DMS53 treated with DMSO at 0.1 percent for 48 hours (cell line): ENCODE results near the gene NOL8.

ENCODE experiments used
- DNase-seq: peaks from one replicate; lab custom pipeline; 2025; ENCODE audit not compliant: unreplicated experiment; lab: John Stamatoyannopoulos, UW

Gene NOL8

DNA sequence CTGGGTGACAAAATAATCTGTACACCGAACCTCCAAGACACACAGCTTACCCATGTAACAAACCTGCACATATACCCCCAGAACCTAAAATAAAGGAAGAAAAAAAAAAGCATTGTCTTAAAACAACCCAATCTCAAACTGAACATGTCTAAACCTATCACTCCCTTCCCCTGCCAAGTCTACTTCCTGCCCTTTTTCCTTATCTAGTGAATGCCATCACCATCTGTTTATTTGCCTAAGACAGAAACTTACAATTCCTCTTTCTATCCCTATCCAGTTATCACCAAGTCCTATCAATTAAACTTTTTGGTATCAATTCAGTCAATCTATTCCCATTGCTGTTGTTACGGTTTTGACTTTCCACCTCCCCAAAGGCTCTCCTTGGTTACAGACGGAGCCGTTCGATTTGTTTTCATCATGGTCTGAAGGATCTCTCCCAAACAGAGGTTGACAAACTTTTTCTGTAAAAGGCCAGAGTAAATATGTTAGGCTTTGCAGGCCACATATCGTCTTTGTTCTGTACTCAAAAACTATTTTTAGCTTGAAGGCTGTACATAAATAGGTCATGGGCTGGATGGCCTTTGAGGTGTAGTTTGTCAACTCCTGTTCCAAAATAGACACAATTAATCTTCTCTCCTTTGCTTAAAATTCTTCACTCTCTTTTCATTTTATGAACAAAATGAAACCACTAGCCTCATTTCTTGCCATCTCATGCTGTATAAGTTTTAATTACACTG, 12.1 kb downstream of the NOL8 start:
- DNase-seq: no peak

DNA sequence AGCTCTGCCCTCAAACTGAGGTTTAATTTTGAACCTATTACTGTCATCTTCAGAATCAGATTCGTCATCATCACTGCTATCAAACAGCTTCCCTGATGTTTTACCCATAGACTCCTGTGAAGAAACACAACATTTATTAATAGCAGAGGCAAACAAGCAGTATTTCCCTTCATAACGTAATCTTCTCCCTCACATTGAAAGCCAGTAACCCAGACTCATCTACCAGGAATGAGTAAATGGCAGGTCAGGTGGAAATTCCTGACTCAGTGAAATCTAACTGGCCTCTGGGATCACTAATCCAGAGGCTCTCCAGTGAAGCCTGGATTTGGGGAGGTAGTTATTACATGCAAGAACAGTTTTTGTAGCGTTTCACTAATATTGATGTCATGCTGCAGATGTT, 14.6 kb downstream of the NOL8 start:
- no peak for DNase-seq

DNA sequence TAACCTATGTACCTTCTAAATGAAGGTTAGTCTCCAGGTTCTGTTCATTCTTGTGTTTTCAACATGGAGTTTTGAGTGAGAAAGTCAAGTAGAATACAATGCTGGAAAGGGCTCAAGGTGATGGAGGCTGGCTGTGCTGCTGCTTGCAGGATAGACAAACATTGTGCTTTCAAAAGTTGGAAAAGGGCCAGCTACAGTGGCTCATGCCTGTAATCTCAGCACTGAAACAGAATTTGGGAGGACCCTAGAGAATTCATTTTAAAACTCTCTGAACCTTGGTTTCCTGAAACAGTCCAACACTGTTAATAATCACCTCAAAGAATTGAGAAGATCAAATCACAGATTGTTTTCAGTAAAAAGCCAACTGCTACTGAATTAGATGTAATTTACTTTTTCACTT, 16.3 kb downstream of the NOL8 start:
- no peak for DNase-seq

DNA sequence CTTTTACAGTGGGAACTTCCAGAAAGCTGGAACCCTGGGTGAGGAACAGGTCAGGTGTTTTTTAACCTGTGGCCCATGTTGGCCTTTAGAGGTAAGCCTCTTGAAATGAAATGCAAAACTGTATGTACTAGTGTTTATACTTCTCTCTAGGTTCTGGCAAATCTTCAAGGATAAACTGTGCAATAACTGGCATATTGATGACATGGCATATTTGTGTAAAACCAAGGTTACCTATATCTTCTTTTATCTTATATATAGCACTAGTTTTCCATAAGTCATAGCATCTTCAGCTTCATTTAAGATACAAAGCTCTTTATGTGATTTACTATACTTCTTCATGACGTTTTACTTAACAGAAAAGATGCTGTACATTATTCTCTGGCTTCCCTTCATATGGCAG, 24.2 kb downstream of the NOL8 start:
- DNase-seq: no peak

DNA sequence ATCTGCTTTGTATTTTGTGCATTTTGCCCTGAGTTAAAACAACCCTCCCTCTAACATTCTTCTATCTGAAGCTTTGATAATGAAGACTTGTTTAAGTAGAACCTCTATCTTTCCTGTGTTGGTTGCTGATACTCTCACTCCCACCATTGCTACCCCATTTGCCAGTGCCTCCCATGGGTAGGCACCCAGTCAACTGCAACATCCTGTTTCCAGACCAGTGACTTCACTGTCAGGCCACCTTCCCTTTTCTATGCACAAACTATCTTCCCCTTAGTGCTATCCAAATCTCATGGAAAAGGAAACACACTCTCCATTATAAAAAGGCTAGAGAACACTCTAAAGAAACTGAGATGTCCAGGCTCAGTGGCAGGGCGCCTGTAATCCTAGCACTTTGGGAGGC, 26.0 kb downstream of the NOL8 start:
- DNase-seq: no peak

DNA sequence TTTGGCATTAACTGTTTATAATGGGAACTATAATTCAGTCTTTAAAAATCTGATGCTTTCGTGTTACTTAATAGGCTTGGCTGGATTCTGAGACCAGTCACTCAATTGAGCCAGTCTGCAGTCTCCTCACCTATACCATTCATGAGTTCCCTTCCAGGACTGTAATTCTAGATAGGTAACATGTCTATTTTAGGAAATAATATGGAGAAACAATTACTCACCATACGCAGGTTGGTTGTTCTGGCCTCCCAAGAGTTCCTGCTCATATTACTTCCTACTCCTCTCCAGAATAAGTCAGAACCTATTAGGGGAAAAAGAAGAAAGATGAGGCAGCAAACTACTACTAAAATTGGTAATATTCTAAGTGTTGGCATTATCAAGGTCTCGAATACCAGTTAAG, 27.1 kb downstream of the NOL8 start:
- DNase-seq: no peak

DNA sequence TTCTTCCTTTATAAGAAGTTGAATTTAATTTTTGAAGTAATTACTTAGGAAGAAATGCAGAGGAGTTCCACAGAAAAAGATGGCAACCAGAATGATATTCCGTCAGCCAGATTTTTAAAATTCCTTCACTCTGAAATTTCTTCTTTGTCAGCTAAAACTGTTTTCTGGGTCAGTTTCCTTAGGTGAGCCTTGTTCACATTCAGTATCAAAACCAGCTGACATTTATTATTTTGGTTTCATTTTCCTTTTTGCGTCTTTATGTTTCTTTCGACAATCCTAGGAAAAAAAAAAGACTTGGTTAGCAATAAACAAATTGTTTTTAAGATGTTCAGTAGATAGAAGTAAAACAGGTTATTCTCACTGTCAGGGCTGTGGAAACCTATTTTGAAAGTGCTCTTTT, 27.5 kb downstream of the NOL8 start:
- no peak for DNase-seq

DNA sequence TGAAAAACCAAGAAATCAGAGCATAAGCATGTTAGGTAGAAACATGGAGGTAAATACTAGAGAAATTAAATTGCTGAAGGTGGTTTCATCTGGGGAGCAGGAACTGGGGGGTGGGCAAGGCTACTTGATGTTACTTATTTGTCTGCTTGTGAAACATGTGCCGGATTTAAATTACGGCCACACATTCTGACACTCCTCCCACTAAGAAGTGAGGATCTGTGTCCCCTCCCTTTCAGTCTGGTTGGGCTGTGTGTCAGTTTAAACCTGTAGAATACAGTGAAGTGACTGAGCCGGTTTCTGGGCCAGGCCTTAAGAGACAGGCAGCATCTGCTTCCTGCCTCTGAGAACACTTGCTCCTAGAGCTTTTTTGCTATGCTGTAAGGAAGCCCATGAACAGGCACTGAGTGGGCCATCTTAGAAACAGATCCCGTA, 29.3 kb downstream of the NOL8 start:
- DNase-seq: peak; percentile 6

DNA sequence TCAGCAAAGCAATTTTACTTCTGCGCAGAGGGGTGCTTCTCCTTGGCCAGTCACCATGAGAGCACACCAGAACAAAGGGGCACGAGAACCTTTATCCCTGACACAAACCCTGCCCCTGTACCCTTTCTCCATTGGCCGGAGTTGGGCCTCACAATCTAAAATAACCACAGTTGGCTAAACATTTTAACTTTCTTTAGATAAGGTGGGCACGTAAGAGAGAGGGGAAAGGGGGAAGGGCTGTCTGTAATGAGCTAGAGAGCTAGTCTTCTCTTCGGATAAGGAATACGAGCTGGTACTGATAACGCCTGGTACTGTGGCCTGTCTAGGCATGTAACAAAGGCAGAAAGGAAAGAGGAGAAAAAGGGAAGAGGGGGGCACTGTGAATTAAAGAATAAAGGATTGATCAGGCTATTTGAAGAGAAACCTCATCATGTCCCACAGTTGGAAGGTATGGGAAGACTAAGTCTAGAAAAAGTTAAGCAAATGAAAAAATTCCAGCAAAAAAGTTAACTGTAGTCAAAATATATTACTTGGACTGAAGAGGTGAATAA, 29.8 kb downstream of the NOL8 start:
- DNase-seq: no peak

DNA sequence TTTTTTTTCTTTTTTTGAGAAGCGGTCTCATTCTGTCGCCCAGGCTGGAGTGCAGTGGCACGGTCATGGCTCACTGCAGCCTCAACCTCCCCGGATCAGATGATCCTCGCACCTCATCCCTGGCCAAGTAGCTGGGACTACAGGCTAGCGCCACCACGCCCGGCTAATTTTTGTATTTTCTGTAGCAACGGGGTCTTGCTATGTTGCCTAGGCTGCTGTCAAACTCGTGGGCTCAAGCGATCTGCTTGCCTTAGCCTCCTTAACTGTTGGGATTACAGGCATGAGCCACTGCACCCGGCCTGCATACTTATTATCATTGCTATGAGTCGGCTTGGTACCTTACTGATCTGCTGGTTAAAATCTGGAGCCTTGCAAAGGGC, 30.9 kb downstream of the NOL8 start:
- DNase-seq: peak; percentile 15

DNA sequence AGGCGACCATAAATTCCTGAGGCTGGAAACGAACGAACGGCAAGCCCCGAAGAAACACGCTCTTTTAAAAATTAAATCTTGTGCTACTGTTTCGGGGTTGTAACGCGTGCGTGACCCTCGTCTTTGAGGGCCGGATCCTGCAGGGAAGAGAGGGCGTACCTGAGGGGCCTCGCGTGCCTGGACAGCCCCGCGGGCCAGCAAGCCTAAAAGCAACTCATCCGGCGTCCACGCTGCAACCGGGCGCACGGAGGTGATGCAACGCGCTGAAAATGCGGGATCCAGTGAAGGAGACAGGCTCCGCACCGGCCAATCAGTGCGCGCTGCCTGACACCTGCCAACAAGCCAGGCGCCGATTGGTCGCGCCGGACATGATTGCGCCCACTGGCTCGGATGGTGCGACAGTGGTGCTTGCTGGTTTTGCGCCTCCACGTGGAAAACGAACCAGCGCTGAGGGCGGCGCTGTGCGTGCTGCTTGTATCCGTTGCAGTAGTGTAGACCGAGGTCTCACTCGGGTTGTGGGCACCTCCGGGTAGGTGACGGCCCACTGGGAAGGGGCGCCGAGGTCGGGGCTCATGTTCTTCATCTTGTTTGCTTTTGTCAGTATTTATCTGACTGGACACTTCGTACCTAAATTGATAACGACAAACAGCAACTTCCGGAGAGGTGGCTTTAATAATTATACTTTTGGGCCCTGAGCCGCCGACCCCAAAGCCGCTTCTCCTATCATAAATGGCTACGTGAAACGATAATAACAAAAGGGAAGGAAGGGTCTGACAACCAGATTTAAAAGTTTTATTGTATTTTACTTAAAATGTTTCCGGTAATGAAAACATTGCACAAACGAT, 31.5 kb downstream of the NOL8 start, which contains the start of gene IARS1:
Gene IARS1, minus strand, starts transcription at position 246 of the 845 bp plus-strand sequence. CDS start 4,278 bp downstream, outside the sequence.
- DNase-seq: peak; percentile 84

DNA sequence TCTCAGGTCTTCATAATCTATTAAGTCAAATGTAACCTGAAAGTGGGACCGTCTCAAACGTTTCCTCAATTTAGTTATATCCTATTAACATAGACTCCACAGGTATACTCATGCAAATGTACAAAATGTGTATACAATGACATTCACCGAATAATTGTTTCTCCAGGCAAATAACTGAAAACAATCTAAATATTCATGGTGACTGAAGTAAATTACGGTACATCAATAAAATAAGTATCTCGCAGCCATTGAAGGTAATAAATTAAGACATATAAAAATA, 32.1 kb downstream of the NOL8 start:
- no peak for DNase-seq

DNA sequence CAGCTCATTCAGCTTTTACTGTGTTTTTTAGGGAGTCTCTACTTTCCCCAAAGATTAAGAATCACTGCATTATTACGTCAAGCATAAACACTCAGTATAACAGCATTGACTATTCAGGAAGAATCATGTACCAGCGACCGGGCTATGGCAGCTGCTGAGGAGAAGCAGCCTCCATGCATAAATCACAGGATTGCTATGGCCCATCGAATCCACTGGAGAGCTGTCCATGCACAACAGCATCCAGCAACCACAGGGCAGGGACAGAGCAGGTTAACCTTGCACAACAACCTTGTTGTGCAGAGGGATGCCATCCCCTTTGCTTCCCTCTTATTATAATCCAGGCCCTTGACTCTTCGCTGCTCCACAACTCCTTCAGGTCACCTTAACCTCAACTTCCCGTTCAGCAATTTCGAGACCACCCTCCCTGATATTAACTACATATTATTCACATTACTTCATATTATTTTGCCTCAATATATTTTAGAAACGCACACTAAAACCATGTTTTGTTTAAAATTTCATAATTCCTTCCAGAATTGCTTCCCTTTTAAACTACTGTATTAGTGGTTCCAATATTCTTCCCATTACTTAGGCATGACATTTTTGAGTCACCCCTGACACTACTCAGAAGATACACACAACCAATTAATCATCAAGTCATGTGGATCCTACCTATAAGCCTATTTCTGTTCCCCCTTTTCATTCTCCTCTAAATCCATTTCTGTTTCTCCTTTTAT, 32.6 kb downstream of the NOL8 start:
- DNase-seq: no peak

DNA sequence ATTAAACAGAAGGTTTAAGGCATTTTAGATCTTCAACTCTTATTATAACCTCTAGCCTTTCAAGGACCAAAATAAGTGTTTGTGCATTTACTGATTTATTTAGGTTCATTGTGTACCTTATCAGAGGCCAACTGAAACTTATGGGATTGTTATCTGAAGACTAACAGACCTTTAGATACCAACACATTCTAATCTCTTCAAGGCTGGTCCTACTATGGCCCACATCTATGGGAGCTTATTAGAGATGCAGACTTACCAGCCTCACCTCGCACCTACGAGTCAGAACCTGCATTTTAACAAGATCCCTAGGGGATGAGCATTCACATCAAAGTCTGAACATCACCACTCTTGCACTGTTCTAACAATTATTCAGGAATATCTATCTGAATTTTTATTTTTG, 33.6 kb downstream of the NOL8 start:
- no peak for DNase-seq

DNA sequence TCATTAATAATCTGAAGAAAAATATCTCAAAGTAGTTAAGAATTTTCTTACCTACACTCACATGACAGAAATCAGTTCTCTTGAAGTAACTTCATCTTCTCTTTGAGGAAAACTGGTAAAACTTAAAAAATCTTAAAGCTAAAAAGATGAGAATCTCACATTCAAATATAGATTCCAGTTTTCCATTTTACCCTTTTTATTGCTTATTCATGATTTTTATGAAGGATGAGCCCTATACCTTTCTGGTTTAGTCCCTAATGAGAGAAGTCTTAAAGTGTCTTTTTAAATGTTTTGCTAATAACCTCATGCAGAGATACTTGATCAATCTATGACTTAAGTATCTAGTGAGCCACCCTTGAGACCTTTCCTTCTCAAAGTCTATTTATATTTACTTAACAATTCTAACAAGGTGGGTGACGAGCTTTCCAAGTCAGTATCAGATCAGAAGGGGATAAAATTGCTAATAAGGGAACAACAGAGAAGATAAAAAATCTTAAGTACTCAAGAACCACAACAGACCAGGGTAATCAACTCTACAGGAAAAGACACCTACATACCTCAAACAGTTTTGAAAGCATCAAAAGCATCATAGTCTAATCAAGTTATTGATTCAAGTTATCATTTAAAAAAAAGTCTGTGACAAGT, 34.2 kb downstream of the NOL8 start:
- DNase-seq: no peak

DNA sequence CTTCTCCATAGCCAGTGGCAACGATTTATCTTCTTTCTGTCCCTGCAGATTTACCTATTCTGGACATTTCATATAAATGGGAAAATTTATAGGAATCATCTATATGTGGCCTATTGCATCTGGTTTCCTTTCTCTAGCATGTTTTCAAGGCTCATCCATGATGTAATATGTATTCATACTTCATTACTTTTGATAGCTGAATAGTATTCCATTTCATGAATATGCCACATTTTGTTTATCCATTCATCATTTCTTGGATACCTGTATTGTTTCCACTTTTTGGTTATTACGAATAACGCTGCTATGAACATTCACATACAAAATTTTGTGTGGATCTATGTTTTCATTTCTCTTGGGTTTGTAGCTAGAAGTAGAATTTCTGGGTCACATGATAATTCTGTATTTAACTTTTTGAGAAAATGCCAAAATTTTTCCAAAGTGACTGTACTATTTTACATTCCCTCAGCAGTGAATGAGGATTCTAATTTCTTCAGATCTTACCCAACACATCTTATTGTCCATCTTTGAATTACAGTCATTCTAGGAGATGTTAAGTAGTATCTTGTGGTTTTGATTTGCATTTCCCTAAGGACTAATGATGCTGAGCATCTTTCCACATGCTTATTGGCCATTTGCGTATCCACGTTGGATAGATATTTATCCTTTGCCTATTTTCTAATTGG, 35.3 kb downstream of the NOL8 start:
- DNase-seq: no peak

DNA sequence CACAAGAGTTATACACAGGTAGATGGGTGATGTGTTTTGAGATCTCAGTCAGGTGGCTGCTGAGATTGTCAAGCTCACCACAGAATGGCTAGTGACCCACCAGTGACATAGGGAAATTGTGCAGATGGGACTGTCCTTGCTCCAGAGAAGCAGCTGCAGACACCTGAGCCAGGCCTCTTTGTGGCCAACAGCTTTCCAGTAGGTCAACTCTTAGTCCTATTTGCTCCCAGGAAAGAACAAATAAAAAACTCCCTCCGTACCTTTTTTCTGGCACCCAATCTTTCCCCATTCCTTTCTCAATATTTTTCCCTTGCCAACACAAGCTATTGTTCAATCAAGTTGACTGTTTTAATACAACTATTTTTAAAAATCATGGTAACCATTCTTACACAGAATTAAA, 45.8 kb downstream of the NOL8 start:
- no peak for DNase-seq

DNA sequence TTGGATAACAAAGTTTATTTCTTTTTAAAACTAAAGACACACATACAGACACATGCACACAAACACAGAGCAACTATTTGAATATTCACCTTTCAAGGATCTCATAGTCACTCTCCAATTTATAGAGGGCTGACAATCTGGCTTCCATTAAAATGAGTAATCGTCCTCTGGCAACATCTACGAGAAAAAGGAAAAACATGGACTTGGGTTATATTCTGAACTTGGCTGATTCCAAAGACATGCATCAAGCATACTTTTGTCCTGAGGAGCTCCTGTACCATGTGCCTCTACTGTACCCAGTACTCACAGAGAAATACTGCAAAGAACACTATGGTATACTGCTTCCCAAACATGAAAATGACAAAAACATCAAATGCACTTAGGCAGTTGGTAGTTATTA, 47.0 kb downstream of the NOL8 start:
- no peak for DNase-seq

DNA sequence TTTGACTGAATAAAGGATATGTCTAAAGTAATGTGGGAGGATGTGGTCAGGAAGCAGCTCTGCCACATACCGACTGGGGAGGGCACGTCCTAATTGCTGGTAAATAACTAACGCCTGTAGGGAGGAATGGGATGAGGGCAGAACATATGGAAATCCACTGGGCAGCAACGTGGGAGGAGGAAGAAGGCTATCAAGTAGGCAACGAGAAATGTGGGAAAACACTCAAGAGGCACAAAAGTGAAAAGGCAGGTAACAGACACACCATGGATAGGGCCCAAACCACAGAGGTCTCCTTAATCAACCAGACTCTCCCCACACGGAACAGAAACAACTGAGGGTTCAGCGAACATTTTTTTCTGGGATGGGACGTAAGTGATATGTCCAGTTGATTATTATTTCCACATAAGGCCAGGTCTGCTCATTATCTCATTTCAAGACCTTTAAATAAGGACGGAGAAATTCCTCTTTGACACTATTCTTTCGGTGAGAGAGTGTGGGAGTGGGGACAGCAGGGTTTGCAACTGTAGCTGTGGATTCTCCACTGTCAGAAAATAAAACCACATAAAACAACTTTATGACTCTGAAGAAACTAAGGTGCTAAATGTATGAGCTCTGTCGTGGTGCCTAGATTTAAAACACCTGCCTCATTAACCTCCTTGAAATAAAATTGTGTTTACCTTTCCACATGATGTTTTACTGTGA, 48.7 kb downstream of the NOL8 start:
- DNase-seq: no peak

DNA sequence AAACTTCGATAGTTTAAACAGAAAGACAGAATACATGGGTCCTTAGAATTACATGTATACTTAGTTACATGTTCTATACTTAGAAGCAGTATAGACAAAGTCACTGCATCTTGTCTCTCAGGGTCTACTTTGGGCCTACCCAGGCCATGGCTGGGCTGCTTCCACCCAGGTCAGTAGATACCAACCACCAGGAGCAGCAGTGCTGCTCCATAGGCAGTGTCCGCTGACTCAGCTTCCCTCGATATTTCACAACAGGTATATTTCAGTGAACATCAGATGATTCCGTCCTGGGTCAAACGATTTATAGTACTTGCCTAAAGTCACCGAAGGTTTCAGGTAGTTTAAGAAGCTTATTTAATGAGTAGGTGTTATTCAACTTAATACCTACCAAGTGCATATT, 49.6 kb downstream of the NOL8 start:
- no peak for DNase-seq
